ENCODE measurements around the gene ABR.

- no peak for TF ChIP-seq CTCF (IDR thresholded peaks at IDR 0.05)
- no peak for TF ChIP-seq EZH2phosphoT487 (IDR thresholded peaks at IDR 0.05)
Measured at GRCh38 chr17:1076299-1076981, 103.3 kb downstream of the ABR start.
